Measurements from ENCODE around the gene ART4. TPM values are rescaled to one million over a fixed set of nuclear protein-coding genes. Genes with fewer than 3 reads are reported as not detected.

The ART4 gene
- total and polyA plus RNA-seq, 12 donors: 0.22 to 15.2 (median 4.7) TPM

GRCh38 chr12:14880890-14881453 is 37.6 kb upstream of the ART4 start:
- no peak overlapping the region for H3K4me3 ChIP-seq
- H3K27me3 ChIP-seq: no peaks in the 10 kb centered on the region
- DNase-seq: no peak
- TF ChIP-seq CTCF (IDR thresholded peaks at IDR 0.05): no peak
- no peak for TF ChIP-seq POLR2A (IDR thresholded peaks at IDR 0.05)
- peaks cover 0 to 12% of the 10 kb centered on the region in 2 donors for H3K36me3 ChIP-seq (replicated peaks in 1 of 2)
- peaks cover 11 to 16% of the 10 kb centered on the region in 2 donors for H3K4me1 ChIP-seq (replicated peaks in 1 of 2)
- intact Hi-C loops (cut with DNase I): no loop called here
- WGBS, 4 donors: 78 to 85% (median 82%) methylated on average over 6 of the region's 6 CpGs
- no peak overlapping the region for H3K27ac ChIP-seq
- H3K9me3 ChIP-seq (replicated peaks in 1 of 3): no peaks in the 10 kb centered on the region

GRCh38 chr12:14879222-14879933 is 36.1 kb upstream of the ART4 start:
- Histone ChIP-seq H3K9me3 (replicated peaks in 1 of 3) (no peaks in the 10 kb centered on the region), H3K4me3 (no peak overlapping the region), H3K36me3 (replicated peaks in 1 of 2) (peaks cover 0 to 12% of the 10 kb centered on the region in 2 donors), H3K27me3 (no peaks in the 10 kb centered on the region), H3K27ac (no peak overlapping the region), H3K4me1 (replicated peaks in 1 of 2) (peaks cover 0 to 8% of the 10 kb centered on the region in 2 donors)
- TF ChIP-seq CTCF (IDR thresholded peaks at IDR 0.05) (no peak), POLR2A (IDR thresholded peaks at IDR 0.05) (no peak)
- no peak for DNase-seq
- 91 to 94% (median 93%) methylated on average over 8 of the region's 8 CpGs for WGBS, 4 donors
- intact Hi-C loops (cut with DNase I): no loop called here

- no peak for DNase-seq
- Histone ChIP-seq H3K27me3 (no peaks in the 10 kb centered on the region), H3K36me3 (replicated peaks in 1 of 2) (peaks cover 0 to 12% of the 10 kb centered on the region in 2 donors), H3K9me3 (replicated peaks in 1 of 3) (no peaks in the 10 kb centered on the region), H3K27ac (no peak overlapping the region), H3K4me3 (no peak overlapping the region), H3K4me1 (replicated peaks in 1 of 2) (no peaks in the 10 kb centered on the region)
- intact Hi-C loops (cut with DNase I): no loop called here
- TF ChIP-seq CTCF (IDR thresholded peaks at IDR 0.05): no peak
- TF ChIP-seq POLR2A (IDR thresholded peaks at IDR 0.05): no peak
- WGBS, 4 donors: 95 to 98% (median 97%) methylated on average over 1 of the region's 1 CpG
Measured at GRCh38 chr12:14878488-14878887, 35.2 kb upstream of the ART4 start.

GRCh38 chr12:14876833-14877232 is 33.5 kb upstream of the ART4 start:
- intact Hi-C loops (cut with DNase I): no loop called here
- Histone ChIP-seq H3K9me3 (replicated peaks in 1 of 3) (no peaks in the 10 kb centered on the region), H3K4me3 (no peak overlapping the region), H3K27me3 (no peaks in the 10 kb centered on the region), H3K4me1 (replicated peaks in 1 of 2) (no peaks in the 10 kb centered on the region), H3K36me3 (replicated peaks in 1 of 2) (peaks cover 0 to 1% of the 10 kb centered on the region in 2 donors), H3K27ac (no peak overlapping the region)
- TF ChIP-seq POLR2A (IDR thresholded peaks at IDR 0.05) (no peak), CTCF (IDR thresholded peaks at IDR 0.05) (no peak)
- 46 to 97% (median 71%) methylated on average over 2 of the region's 2 CpGs for WGBS, 4 donors
- no peak for DNase-seq
